Measurements from ENCODE around the gene SPRR4.
"Not testable (repeated sequence)": the region's sequence is repeated elsewhere in the genome, so short reads cannot be mapped to it uniquely, and the experiment has no call there.

Gene SPRR4

GRCh38 chr1:152968248-152968647 is 2.2 kb upstream of the SPRR4 start:
- no peak for DNase-seq

GRCh38 chr1:152969036-152969435 is 1.4 kb upstream of the SPRR4 start:
- no peak for DNase-seq

- no peak for DNase-seq
Measured at GRCh38 chr1:152972196-152972886, 1.9 kb downstream of the SPRR4 start.

GRCh38 chr1:152976688-152977087 is 6.2 kb downstream of the SPRR4 start:
- DNase-seq = no peak

- DNase-seq = no peak
Measured at GRCh38 chr1:152977614-152978013, 7.2 kb downstream of the SPRR4 start.

- DNase-seq = no peak
Measured at GRCh38 chr1:152980676-152981075, 10.2 kb downstream of the SPRR4 start.

GRCh38 chr1:152981146-152981871 is 10.9 kb downstream of the SPRR4 start:
- DNase-seq = no peak

- no peak for DNase-seq
Measured at GRCh38 chr1:152982076-152982475, 11.6 kb downstream of the SPRR4 start.

GRCh38 chr1:152983234-152983633 is 12.8 kb downstream of the SPRR4 start:
- DNase-seq = no peak

GRCh38 chr1:152983743-152984142 is 13.3 kb downstream of the SPRR4 start, which contains the start of gene SPRR1A:
Gene SPRR1A (plus strand): TSS chr1:152984081. CDS start chr1:152985231, 1,150 bp downstream.
- DNase-seq = no peak

GRCh38 chr1:152986578-152986977 is 16.1 kb downstream of the SPRR4 start:
- DNase-seq = no peak

- DNase-seq = no peak
Measured at GRCh38 chr1:152993186-152993585, 22.7 kb downstream of the SPRR4 start.

- DNase-seq = no peak
Measured at GRCh38 chr1:152995842-152996241, 25.4 kb downstream of the SPRR4 start.

GRCh38 chr1:152996633-152997400 is 26.4 kb downstream of the SPRR4 start:
- DNase-seq = no peak

- DNase-seq = no peak
Measured at GRCh38 chr1:152997901-152998300, 27.5 kb downstream of the SPRR4 start.

GRCh38 chr1:152998476-152998875 is 28.0 kb downstream of the SPRR4 start:
- no peak for DNase-seq

- DNase-seq = no peak
Measured at GRCh38 chr1:152999818-153000217, 29.4 kb downstream of the SPRR4 start.

- no peak for DNase-seq
Measured at GRCh38 chr1:153000294-153000693, 29.8 kb downstream of the SPRR4 start.

- DNase-seq = no peak
Measured at GRCh38 chr1:153001382-153001781, 30.9 kb downstream of the SPRR4 start, which contains the start of gene SPRR3. Gene SPRR3 (plus strand): TSS chr1:153001749. CDS start chr1:153003021, 1,272 bp downstream.

- not testable (repeated sequence) for DNase-seq
Measured at GRCh38 chr1:153011235-153011758, 40.8 kb downstream of the SPRR4 start.

GRCh38 chr1:153021829-153022228 is 51.4 kb downstream of the SPRR4 start:
- DNase-seq = not testable (repeated sequence)
